Measurements from ENCODE around the gene SNRPB2. TPM values are rescaled to one million over a fixed set of nuclear protein-coding genes. Genes with fewer than 3 reads are reported as not detected.

SNRPB2 gene
- total RNA-seq, 1 donor from 2014 or later, result 96.5 TPM

GRCh38 chr20:16729080-16729479 lies 746 bp upstream of the SNRPB2 start:
- intact Hi-C loops (cut with micrococcal nuclease), result loop anchor here (1.0 kb wide), 1 partner anchor 156 kb away; the partner anchor contains the start of gene KIF16B

- intact Hi-C loops (cut with micrococcal nuclease), result loop anchor here (2.0 to 5.0 kb wide), 3 partner anchors 28 to 1855 kb away; partner anchors contain the start of gene DTD1
These were observed 2.8 kb downstream of the SNRPB2 start for GRCh38 chr20:16732506-16733152.

- intact Hi-C loops (cut with micrococcal nuclease), result no loop called here
These were observed 10.7 kb downstream of the SNRPB2 start for GRCh38 chr20:16740365-16741072.

GRCh38 chr20:16744178-16744807 lies 14.5 kb downstream of the SNRPB2 start:
- intact Hi-C loops (cut with micrococcal nuclease), result no loop called here

- intact Hi-C loops (cut with micrococcal nuclease), result no loop called here
These were observed 15.4 kb downstream of the SNRPB2 start for GRCh38 chr20:16745204-16745603.

GRCh38 chr20:16747291-16747811 lies 17.5 kb downstream of the SNRPB2 start:
- intact Hi-C loops (cut with micrococcal nuclease), result no loop called here

GRCh38 chr20:16748308-16748900 lies 18.6 kb downstream of the SNRPB2 start, which contains the start of gene OTOR:
Gene OTOR, plus strand, starts transcription at chr20:16748358. Its CDS starts 44 bp downstream, at chr20:16748402.
- intact Hi-C loops (cut with micrococcal nuclease), result no loop called here

- intact Hi-C loops (cut with micrococcal nuclease), result no loop called here
These were observed 19.7 kb downstream of the SNRPB2 start for GRCh38 chr20:16749573-16749972.

GRCh38 chr20:16752082-16752481 lies 22.3 kb downstream of the SNRPB2 start:
- intact Hi-C loops (cut with micrococcal nuclease), result no loop called here

GRCh38 chr20:16752901-16753300 lies 23.1 kb downstream of the SNRPB2 start:
- intact Hi-C loops (cut with micrococcal nuclease), result no loop called here

GRCh38 chr20:16758454-16759180 lies 28.8 kb downstream of the SNRPB2 start:
- intact Hi-C loops (cut with micrococcal nuclease), result no loop called here

GRCh38 chr20:16759181-16759563 lies 29.3 kb downstream of the SNRPB2 start:
- intact Hi-C loops (cut with micrococcal nuclease), result no loop called here

GRCh38 chr20:16760431-16761304 lies 30.8 kb downstream of the SNRPB2 start:
- intact Hi-C loops (cut with micrococcal nuclease), result loop anchor here (1.0 to 2.0 kb wide), 3 partner anchors 28 to 242 kb away; no protein-coding TSS in a partner anchor

GRCh38 chr20:16761305-16761829 lies 31.5 kb downstream of the SNRPB2 start:
- intact Hi-C loops (cut with micrococcal nuclease), result loop anchor here (1.0 to 2.0 kb wide), 3 partner anchors 29 to 243 kb away; no protein-coding TSS in a partner anchor

- intact Hi-C loops (cut with micrococcal nuclease), result no loop called here
These were observed 34.7 kb downstream of the SNRPB2 start for GRCh38 chr20:16764560-16764959.

GRCh38 chr20:16771213-16771612 lies 41.4 kb downstream of the SNRPB2 start:
- intact Hi-C loops (cut with micrococcal nuclease), result no loop called here

- intact Hi-C loops (cut with micrococcal nuclease), result no loop called here
These were observed 46.1 kb downstream of the SNRPB2 start for GRCh38 chr20:16775961-16776360.

- intact Hi-C loops (cut with micrococcal nuclease), result no loop called here
These were observed 47.3 kb downstream of the SNRPB2 start for GRCh38 chr20:16777126-16777525.

GRCh38 chr20:16778159-16778558 lies 48.3 kb downstream of the SNRPB2 start:
- intact Hi-C loops (cut with micrococcal nuclease), result no loop called here
